SK-N-SH treated with all-trans-retinoic acid at 6 μM for 48 hours (cell line): ENCODE results near the gene LGSN.

Source experiments
- ATAC-seq: fragments of 200-7000 bp; cut with Tn5 transposase; 3 replicates; pipeline ENCODE4 v1.9.1; 2020; ENCODE audit warnings: mild to moderate bottlenecking, moderate library complexity
- BACH2 ChIP-seq: fragments of 250-450 bp; sonication (Bioruptor Pico); IDR thresholded peaks from 2 replicates; pipeline ENCODE4 v1.9.0; 2021; ENCODE audit warnings: mild to moderate bottlenecking, borderline replicate concordance
- CSDC2 ChIP-seq: fragments of 250-450 bp; sonication (Bioruptor Pico); IDR thresholded peaks from 2 replicates; pipeline ENCODE4 v1.5.0; 2020; ENCODE audit warnings: mild to moderate bottlenecking, moderate library complexity
- ESRRG ChIP-seq: fragments of 250-450 bp; sonication (Bioruptor Pico); IDR thresholded peaks from 2 replicates; pipeline ENCODE4 v1.6.1; 2021; ENCODE audit warnings: mild to moderate bottlenecking
- ISL1 ChIP-seq: fragments of 250-450 bp; sonication (Bioruptor Pico); IDR thresholded peaks from 2 replicates; pipeline ENCODE4 v2.1.2; 2022; ENCODE audit warnings: mild to moderate bottlenecking, moderate library complexity
- OSR1 ChIP-seq: fragments of 250-450 bp; sonication (Bioruptor Pico); IDR thresholded peaks from 2 replicates; pipeline ENCODE4 v1.8.0; 2022; ENCODE audit warnings: moderate library complexity, mild to moderate bottlenecking, inconsistent platforms
- PPARA ChIP-seq: fragments of 250-450 bp; sonication (Bioruptor Pico); IDR thresholded peaks from 2 replicates; pipeline ENCODE4 v1.5.0; 2020; ENCODE audit warnings: mild to moderate bottlenecking, borderline replicate concordance
- RARB ChIP-seq: fragments of 250-450 bp; sonication (Bioruptor Pico); IDR thresholded peaks from 2 replicates; pipeline ENCODE4 v1.8.0; 2021; ENCODE audit warnings: mild to moderate bottlenecking, moderate library complexity
- SNAI2 ChIP-seq: fragments of 250-450 bp; sonication (Bioruptor Pico); IDR thresholded peaks from 2 replicates; pipeline ENCODE4 v1.5.0; 2020; ENCODE audit warnings: mild to moderate bottlenecking, moderate library complexity
- TCF4 ChIP-seq: fragments of 250-450 bp; sonication (Bioruptor Pico); IDR thresholded peaks from 2 replicates; pipeline ENCODE4 v1.8.0; 2021; ENCODE audit warnings: mild to moderate bottlenecking, moderate library complexity, borderline replicate concordance
- TOX ChIP-seq: fragments of 250-450 bp; sonication (Bioruptor Pico); IDR thresholded peaks from 2 replicates; pipeline ENCODE4 v1.8.0; 2021; ENCODE audit warnings: mild to moderate bottlenecking, moderate library complexity, borderline replicate concordance
- ZC3H10 ChIP-seq: fragments of 250-450 bp; sonication (Bioruptor Pico); IDR thresholded peaks from 2 replicates; pipeline ENCODE4 v1.5.1; 2021; ENCODE audit warnings: mild to moderate bottlenecking, moderate library complexity
- ZFP3 ChIP-seq: fragments of 250-450 bp; sonication (Bioruptor Pico); IDR thresholded peaks from 2 replicates; pipeline ENCODE4 v1.5.0; 2020; ENCODE audit warnings: mild to moderate bottlenecking, moderate library complexity
- ZNF565 ChIP-seq: fragments of 450-650 bp; formaldehyde crosslinking; conservative IDR thresholded peaks from 2 replicates; pipeline ENCODE4 v1.5.0; 2020; ENCODE audit warnings: low read depth, mild to moderate bottlenecking, moderate library complexity
- ZNF70 ChIP-seq: fragments of 450-650 bp; formaldehyde crosslinking; IDR thresholded peaks from 2 replicates; pipeline ENCODE4 v1.5.0; 2020; ENCODE audit warnings: mild to moderate bottlenecking, moderate library complexity
- ZNF8 ChIP-seq: fragments of 450-650 bp; formaldehyde crosslinking; IDR thresholded peaks from 2 replicates; pipeline ENCODE4 v1.5.0; 2020; ENCODE audit warnings: mild to moderate bottlenecking, moderate library complexity
- TF ChIP-seq, protein P1 (sequence below): fragments of 250-450 bp; sonication (Bioruptor Pico); IDR thresholded peaks from 2 replicates; pipeline ENCODE4 v1.5.1; 2021; ENCODE audit warnings: mild to moderate bottlenecking, moderate library complexity
- TF ChIP-seq, protein P2 (sequence below): fragments of 250-450 bp; sonication (Bioruptor Pico); IDR thresholded peaks from 2 replicates; pipeline ENCODE4 v1.8.0; 2020; ENCODE audit warnings: mild to moderate bottlenecking, moderate library complexity, borderline replicate concordance
- TF ChIP-seq, protein P3 (sequence below): fragments of 250-450 bp; sonication (Bioruptor Pico); IDR thresholded peaks from 2 replicates; pipeline ENCODE4 v1.8.0; 2021; ENCODE audit warnings: low read depth, mild to moderate bottlenecking, moderate library complexity, borderline replicate concordance
- TF ChIP-seq, protein P4 (sequence below): fragments of 250-450 bp; sonication (Bioruptor Pico); IDR thresholded peaks from 2 replicates; pipeline ENCODE4 v1.5.0; 2020; ENCODE audit warnings: mild to moderate bottlenecking, moderate library complexity
- TF ChIP-seq, protein P5 (sequence below): fragments of 250-450 bp; sonication (Bioruptor Pico); IDR thresholded peaks from 2 replicates; pipeline ENCODE4 v1.5.1; 2020; ENCODE audit warnings: low read depth, mild to moderate bottlenecking, moderate library complexity

The LGSN gene

DNA sequence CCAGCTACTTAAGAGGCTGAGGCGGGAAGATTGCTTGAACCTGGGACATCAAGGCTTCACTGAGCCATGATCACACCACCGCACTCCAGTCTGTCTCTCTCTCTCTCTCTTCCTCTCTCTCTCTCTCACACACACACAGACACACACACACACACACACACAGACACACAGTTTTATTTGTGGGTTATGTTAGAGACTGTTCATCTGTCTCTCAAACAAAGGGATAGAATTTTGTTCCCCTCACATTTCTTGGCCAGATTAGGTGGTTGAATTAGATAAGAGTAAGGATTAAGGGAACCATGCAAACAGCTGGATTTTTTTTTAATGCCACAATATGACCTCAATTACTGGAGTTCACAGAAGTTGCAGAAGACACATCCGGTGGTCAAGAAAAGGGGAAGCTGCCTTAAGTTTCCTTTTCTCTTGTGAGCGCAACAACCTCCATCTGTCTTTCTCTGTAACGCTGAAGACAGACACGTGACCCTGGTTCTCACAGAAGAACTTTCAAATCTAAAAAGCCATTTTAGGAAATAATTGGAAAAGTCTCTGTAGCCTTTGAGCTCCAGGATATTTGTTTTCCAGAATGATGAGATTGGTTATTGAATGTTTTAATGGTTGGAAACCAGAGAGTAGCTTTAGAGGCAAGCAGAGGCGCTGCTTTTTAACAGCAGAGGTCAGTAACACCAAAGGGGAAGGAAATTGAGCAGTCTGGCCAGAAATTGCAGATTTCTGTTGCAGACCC lies 32.9 kb upstream of the LGSN start:
- TF ChIP-seq, protein P1, sequence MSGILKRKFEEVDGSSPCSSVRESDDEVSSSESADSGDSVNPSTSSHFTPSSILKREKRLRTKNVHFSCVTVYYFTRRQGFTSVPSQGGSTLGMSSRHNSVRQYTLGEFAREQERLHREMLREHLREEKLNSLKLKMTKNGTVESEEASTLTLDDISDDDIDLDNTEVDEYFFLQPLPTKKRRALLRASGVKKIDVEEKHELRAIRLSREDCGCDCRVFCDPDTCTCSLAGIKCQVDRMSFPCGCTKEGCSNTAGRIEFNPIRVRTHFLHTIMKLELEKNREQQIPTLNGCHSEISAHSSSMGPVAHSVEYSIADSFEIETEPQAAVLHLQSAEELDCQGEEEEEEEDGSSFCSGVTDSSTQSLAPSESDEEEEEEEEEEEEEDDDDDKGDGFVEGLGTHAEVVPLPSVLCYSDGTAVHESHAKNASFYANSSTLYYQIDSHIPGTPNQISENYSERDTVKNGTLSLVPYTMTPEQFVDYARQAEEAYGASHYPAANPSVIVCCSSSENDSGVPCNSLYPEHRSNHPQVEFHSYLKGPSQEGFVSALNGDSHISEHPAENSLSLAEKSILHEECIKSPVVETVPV (CRISPR knock-in tag) = no peak
- TF ChIP-seq ZNF8 (CRISPR knock-in tag) (no peak), TCF4 (CRISPR knock-in tag) (no peak), ZNF565 (CRISPR knock-in tag) (no peak), ISL1 (CRISPR knock-in tag) (no peak), RARB (no peak)
- peak; percentile 90 for ATAC-seq

DNA sequence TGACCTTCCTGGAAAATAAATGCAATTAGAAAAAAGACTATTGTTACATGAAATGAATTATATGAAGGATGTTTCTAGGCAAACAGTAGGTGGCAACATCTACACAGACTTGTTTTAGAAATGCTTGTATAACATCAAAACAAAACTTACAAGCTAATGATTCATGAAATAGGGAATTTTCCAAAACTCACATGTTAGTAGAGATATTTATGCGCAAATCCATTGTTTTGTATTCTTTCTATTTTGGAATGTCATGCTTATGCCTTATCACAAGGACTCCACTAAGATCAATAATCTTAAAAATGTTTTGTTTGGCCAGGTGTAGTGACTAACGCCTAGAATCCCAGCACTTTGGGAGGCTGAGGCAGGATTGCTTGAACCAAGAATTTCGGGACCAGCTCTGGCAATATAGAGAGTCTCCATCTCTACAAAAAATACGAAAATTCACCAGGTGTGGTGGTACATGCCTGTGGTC lies 32.3 kb upstream of the LGSN start:
- peak; percentile 51 for ATAC-seq
- TF ChIP-seq CSDC2 (CRISPR knock-in tag) (no peak), ZFP3 (CRISPR knock-in tag) (no peak), OSR1 (CRISPR knock-in tag) (no peak), RARB (no peak), ZNF70 (CRISPR knock-in tag) (no peak), ESRRG (no peak), ZNF8 (CRISPR knock-in tag) (no peak), ISL1 (CRISPR knock-in tag) (no peak), TCF4 (CRISPR knock-in tag) (no peak), ZC3H10 (CRISPR knock-in tag) (no peak), ZNF565 (CRISPR knock-in tag) (no peak), BACH2 (CRISPR knock-in tag) (no peak), PPARA (CRISPR knock-in tag) (no peak), SNAI2 (no peak), TOX (CRISPR knock-in tag) (no peak)
- TF ChIP-seq, protein P2, sequence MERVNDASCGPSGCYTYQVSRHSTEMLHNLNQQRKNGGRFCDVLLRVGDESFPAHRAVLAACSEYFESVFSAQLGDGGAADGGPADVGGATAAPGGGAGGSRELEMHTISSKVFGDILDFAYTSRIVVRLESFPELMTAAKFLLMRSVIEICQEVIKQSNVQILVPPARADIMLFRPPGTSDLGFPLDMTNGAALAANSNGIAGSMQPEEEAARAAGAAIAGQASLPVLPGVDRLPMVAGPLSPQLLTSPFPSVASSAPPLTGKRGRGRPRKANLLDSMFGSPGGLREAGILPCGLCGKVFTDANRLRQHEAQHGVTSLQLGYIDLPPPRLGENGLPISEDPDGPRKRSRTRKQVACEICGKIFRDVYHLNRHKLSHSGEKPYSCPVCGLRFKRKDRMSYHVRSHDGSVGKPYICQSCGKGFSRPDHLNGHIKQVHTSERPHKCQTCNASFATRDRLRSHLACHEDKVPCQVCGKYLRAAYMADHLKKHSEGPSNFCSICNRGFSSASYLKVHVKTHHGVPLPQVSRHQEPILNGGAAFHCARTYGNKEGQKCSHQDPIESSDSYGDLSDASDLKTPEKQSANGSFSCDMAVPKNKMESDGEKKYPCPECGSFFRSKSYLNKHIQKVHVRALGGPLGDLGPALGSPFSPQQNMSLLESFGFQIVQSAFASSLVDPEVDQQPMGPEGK (CRISPR knock-in tag) = no peak
- TF ChIP-seq, protein P3, sequence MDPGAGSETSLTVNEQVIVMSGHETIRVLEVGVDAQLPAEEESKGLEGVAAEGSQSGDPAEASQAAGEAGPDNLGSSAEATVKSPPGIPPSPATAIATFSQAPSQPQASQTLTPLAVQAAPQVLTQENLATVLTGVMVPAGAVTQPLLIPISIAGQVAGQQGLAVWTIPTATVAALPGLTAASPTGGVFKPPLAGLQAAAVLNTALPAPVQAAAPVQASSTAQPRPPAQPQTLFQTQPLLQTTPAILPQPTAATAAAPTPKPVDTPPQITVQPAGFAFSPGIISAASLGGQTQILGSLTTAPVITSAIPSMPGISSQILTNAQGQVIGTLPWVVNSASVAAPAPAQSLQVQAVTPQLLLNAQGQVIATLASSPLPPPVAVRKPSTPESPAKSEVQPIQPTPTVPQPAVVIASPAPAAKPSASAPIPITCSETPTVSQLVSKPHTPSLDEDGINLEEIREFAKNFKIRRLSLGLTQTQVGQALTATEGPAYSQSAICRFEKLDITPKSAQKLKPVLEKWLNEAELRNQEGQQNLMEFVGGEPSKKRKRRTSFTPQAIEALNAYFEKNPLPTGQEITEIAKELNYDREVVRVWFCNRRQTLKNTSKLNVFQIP (CRISPR knock-in tag) = no peak
- TF ChIP-seq, protein P1 (CRISPR knock-in tag) = no peak
- TF ChIP-seq, protein P4, sequence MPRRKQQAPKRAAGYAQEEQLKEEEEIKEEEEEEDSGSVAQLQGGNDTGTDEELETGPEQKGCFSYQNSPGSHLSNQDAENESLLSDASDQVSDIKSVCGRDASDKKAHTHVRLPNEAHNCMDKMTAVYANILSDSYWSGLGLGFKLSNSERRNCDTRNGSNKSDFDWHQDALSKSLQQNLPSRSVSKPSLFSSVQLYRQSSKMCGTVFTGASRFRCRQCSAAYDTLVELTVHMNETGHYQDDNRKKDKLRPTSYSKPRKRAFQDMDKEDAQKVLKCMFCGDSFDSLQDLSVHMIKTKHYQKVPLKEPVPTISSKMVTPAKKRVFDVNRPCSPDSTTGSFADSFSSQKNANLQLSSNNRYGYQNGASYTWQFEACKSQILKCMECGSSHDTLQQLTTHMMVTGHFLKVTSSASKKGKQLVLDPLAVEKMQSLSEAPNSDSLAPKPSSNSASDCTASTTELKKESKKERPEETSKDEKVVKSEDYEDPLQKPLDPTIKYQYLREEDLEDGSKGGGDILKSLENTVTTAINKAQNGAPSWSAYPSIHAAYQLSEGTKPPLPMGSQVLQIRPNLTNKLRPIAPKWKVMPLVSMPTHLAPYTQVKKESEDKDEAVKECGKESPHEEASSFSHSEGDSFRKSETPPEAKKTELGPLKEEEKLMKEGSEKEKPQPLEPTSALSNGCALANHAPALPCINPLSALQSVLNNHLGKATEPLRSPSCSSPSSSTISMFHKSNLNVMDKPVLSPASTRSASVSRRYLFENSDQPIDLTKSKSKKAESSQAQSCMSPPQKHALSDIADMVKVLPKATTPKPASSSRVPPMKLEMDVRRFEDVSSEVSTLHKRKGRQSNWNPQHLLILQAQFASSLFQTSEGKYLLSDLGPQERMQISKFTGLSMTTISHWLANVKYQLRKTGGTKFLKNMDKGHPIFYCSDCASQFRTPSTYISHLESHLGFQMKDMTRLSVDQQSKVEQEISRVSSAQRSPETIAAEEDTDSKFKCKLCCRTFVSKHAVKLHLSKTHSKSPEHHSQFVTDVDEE (CRISPR knock-in tag) = no peak
- TF ChIP-seq, protein P5, sequence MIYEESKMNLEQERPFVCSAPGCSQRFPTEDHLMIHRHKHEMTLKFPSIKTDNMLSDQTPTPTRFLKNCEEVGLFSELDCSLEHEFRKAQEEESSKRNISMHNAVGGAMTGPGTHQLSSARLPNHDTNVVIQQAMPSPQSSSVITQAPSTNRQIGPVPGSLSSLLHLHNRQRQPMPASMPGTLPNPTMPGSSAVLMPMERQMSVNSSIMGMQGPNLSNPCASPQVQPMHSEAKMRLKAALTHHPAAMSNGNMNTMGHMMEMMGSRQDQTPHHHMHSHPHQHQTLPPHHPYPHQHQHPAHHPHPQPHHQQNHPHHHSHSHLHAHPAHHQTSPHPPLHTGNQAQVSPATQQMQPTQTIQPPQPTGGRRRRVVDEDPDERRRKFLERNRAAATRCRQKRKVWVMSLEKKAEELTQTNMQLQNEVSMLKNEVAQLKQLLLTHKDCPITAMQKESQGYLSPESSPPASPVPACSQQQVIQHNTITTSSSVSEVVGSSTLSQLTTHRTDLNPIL (CRISPR knock-in tag) = no peak
